HepG2 (cell line): ENCODE results near the gene KANSL1.

Experiments
- ATM ChIP-seq: fragments of 450-650 bp; IDR thresholded peaks from 2 replicates; pipeline ENCODE4 v1.7.1; 2017; ENCODE audit warnings: mild to moderate bottlenecking, borderline replicate concordance
- JUNB ChIP-seq: sonication (generic); formaldehyde crosslinking; IDR thresholded peaks from 2 replicates; pipeline ENCODE4 v1.8.0; 2022; ENCODE audit warnings: missing genetic modification reagents, mild to moderate bottlenecking, borderline replicate concordance
- RFX5 ChIP-seq: IDR thresholded peaks from 2 replicates; pipeline ENCODE4 v1.6.1; 2011; ENCODE audit warnings: low read depth, low read length, improper control_type of control experiment
- ZNF274 ChIP-seq: sonication (generic); formaldehyde crosslinking; IDR thresholded peaks from 2 replicates; pipeline ENCODE4 v1.5.1; 2020; ENCODE audit warnings: mild to moderate bottlenecking, missing genetic modification reagents
- ZNF296 ChIP-seq: sonication (generic); formaldehyde crosslinking; conservative IDR thresholded peaks from 2 replicates; pipeline ENCODE4 v1.5.0; 2020; ENCODE audit warnings: mild to moderate bottlenecking, missing genetic modification reagents
- TF ChIP-seq, protein P1 (sequence below): sonication (generic); formaldehyde crosslinking; IDR thresholded peaks from 2 replicates; pipeline ENCODE4 v1.4.0; 2020; ENCODE audit warnings: missing genetic modification reagents
- TF ChIP-seq, protein P2 (sequence below): sonication (generic); formaldehyde crosslinking; IDR thresholded peaks from 2 replicates; pipeline ENCODE4 v1.5.0; 2020; ENCODE audit warnings: mild to moderate bottlenecking, missing genetic modification reagents, moderate library complexity
- TF ChIP-seq, protein P3 (sequence below): sonication (generic); formaldehyde crosslinking; conservative IDR thresholded peaks from 2 replicates; pipeline ENCODE4 v1.4.0; 2020; ENCODE audit warnings: missing genetic modification reagents
- TF ChIP-seq, protein P4 (sequence below): sonication (generic); formaldehyde crosslinking; IDR thresholded peaks from 2 replicates; pipeline ENCODE4 v1.9.0; 2021; ENCODE audit warnings: missing genetic modification reagents, borderline replicate concordance
- TF ChIP-seq, protein P5 (sequence below): sonication (generic); formaldehyde crosslinking; IDR thresholded peaks from 2 replicates; pipeline ENCODE4 v1.4.0; 2020; ENCODE audit warnings: missing genetic modification reagents
- TF ChIP-seq, protein P6 (sequence below): IDR thresholded peaks from 2 replicates; pipeline ENCODE4 v1.6.1; 2016; ENCODE audit warnings: missing compliant biosample characterization, missing genetic modification reagents, borderline replicate concordance

DNA sequence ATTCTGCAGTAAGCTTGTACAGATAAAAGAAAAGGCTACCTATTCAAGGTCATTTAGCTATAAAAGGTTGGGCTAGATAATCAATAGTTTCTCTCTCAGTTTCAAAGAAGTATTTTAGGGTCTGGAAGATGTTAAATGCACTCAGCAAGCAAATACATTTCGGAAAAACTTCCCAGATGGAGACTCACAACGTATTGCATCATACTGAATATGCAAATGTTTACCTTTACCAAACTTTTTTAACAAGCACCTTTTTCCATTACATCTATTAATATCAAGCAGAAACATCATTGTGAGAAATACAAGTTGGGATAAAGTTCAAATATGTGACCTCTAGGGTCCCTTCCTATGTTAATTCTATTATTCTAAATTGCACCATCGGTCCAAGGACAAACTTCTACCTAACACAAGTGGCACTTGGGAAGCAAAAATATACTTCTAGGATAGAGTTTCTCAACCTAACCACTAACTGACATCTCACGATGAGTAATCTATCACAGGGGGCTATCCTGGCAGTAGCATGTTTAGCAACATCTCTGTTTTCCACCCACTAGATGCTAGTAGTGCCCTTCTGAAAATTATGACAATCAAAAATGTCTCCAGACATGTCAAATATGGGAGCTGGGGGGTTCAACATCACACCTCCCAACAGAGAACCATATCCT, 14.5 kb downstream of the KANSL1 start:
- TF ChIP-seq, protein P1, sequence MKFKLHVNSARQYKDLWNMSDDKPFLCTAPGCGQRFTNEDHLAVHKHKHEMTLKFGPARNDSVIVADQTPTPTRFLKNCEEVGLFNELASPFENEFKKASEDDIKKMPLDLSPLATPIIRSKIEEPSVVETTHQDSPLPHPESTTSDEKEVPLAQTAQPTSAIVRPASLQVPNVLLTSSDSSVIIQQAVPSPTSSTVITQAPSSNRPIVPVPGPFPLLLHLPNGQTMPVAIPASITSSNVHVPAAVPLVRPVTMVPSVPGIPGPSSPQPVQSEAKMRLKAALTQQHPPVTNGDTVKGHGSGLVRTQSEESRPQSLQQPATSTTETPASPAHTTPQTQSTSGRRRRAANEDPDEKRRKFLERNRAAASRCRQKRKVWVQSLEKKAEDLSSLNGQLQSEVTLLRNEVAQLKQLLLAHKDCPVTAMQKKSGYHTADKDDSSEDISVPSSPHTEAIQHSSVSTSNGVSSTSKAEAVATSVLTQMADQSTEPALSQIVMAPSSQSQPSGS (CRISPR knock-in tag) = no peak
- TF ChIP-seq, protein P2, sequence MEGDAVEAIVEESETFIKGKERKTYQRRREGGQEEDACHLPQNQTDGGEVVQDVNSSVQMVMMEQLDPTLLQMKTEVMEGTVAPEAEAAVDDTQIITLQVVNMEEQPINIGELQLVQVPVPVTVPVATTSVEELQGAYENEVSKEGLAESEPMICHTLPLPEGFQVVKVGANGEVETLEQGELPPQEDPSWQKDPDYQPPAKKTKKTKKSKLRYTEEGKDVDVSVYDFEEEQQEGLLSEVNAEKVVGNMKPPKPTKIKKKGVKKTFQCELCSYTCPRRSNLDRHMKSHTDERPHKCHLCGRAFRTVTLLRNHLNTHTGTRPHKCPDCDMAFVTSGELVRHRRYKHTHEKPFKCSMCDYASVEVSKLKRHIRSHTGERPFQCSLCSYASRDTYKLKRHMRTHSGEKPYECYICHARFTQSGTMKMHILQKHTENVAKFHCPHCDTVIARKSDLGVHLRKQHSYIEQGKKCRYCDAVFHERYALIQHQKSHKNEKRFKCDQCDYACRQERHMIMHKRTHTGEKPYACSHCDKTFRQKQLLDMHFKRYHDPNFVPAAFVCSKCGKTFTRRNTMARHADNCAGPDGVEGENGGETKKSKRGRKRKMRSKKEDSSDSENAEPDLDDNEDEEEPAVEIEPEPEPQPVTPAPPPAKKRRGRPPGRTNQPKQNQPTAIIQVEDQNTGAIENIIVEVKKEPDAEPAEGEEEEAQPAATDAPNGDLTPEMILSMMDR (CRISPR knock-in tag) = no peak
- TF ChIP-seq JUNB = no peak
- no peak for TF ChIP-seq ZNF296 (CRISPR knock-in tag)
- TF ChIP-seq ZNF274 (CRISPR knock-in tag) = no peak
- no peak for TF ChIP-seq RFX5
- TF ChIP-seq, protein P3, sequence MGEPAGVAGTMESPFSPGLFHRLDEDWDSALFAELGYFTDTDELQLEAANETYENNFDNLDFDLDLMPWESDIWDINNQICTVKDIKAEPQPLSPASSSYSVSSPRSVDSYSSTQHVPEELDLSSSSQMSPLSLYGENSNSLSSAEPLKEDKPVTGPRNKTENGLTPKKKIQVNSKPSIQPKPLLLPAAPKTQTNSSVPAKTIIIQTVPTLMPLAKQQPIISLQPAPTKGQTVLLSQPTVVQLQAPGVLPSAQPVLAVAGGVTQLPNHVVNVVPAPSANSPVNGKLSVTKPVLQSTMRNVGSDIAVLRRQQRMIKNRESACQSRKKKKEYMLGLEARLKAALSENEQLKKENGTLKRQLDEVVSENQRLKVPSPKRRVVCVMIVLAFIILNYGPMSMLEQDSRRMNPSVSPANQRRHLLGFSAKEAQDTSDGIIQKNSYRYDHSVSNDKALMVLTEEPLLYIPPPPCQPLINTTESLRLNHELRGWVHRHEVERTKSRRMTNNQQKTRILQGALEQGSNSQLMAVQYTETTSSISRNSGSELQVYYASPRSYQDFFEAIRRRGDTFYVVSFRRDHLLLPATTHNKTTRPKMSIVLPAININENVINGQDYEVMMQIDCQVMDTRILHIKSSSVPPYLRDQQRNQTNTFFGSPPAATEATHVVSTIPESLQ (CRISPR knock-in tag) = no peak
- TF ChIP-seq, protein P4, sequence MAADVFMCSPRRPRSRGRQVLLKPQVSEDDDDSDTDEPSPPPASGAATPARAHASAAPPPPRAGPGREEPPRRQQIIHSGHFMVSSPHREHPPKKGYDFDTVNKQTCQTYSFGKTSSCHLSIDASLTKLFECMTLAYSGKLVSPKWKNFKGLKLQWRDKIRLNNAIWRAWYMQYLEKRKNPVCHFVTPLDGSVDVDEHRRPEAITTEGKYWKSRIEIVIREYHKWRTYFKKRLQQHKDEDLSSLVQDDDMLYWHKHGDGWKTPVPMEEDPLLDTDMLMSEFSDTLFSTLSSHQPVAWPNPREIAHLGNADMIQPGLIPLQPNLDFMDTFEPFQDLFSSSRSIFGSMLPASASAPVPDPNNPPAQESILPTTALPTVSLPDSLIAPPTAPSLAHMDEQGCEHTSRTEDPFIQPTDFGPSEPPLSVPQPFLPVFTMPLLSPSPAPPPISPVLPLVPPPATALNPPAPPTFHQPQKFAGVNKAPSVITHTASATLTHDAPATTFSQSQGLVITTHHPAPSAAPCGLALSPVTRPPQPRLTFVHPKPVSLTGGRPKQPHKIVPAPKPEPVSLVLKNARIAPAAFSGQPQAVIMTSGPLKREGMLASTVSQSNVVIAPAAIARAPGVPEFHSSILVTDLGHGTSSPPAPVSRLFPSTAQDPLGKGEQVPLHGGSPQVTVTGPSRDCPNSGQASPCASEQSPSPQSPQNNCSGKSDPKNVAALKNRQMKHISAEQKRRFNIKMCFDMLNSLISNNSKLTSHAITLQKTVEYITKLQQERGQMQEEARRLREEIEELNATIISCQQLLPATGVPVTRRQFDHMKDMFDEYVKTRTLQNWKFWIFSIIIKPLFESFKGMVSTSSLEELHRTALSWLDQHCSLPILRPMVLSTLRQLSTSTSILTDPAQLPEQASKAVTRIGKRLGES (CRISPR knock-in tag) = no peak
- TF ChIP-seq, protein P5, sequence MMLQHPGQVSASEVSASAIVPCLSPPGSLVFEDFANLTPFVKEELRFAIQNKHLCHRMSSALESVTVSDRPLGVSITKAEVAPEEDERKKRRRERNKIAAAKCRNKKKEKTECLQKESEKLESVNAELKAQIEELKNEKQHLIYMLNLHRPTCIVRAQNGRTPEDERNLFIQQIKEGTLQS (CRISPR knock-in tag) = no peak
- TF ChIP-seq ATM = no peak
- TF ChIP-seq, protein P6, sequence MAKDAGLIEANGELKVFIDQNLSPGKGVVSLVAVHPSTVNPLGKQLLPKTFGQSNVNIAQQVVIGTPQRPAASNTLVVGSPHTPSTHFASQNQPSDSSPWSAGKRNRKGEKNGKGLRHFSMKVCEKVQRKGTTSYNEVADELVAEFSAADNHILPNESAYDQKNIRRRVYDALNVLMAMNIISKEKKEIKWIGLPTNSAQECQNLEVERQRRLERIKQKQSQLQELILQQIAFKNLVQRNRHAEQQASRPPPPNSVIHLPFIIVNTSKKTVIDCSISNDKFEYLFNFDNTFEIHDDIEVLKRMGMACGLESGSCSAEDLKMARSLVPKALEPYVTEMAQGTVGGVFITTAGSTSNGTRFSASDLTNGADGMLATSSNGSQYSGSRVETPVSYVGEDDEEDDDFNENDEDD (CRISPR knock-in tag) = no peak
